Measurements from ENCODE around the gene SUB1. TPM values are rescaled to one million over a fixed set of nuclear protein-coding genes. Genes with fewer than 3 reads are reported as not detected.

SUB1 gene
- total and polyA plus RNA-seq, 2 donors (not counting 3 experiments of a cell fraction or from before 2014, with no cell fraction given), result 60.1 to 252 TPM

DNA sequence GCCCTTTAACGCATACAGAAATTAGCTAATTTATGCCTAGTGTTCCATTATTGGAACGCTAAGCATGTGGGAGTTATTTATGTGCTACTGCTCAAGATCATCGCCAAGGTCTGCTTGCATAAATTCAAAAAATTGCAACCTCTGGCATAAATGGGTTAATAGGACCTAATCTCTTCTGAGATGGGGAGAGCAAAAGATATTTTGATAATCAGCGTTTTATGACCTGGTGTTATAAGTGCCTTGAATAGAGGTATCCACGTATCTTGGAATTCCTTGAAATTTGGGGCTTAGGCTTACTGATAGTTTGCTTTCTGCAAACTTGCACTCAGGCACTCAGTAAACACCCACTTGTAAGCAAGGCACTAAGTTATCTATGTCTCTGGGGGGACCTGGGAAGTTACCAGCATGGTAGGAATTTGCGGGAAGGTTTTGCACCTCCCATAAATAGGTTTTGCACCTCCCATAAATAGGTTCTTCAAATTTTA is 1.8 kb downstream of the SUB1 start:
- H3K9ac ChIP-seq (replicated peaks; ENCODE audit: extremely low read depth, insufficient read depth, low read length), result peak overlapping the region; percentile 95
- no peaks in the 10 kb centered on the region for H3K9me3 ChIP-seq (replicated peaks; ENCODE audit: control insufficient read depth, insufficient read depth, low read length)
- H3K27ac ChIP-seq (ENCODE audit: insufficient read depth, low read depth, low read length), result no peak overlapping the region
- BruUV-seq (replicated peaks), result no TSS peak
- TF ChIP-seq FOS (IDR thresholded peaks at IDR 0.05; ENCODE audit: borderline replicate concordance, insufficient read depth, low read length) (no peak), MYC (IDR thresholded peaks at IDR 0.05; ENCODE audit: low read depth, low read length) (no peak), POLR2AphosphoS5 (IDR thresholded peaks at IDR 0.05; ENCODE audit: insufficient read depth, low read depth, low read length) (no peak), POLR2A (IDR thresholded peaks at IDR 0.05; ENCODE audit: low read depth, low read length) (no peak), GATA2 (IDR thresholded peaks at IDR 0.05; ENCODE audit: insufficient read depth, insufficient read length, low read depth, low read length) (no peak), EZH2 (IDR thresholded peaks at IDR 0.05; ENCODE audit: borderline replicate concordance, low read depth, low read length, severe bottlenecking) (no peak), JUN (IDR thresholded peaks at IDR 0.05; ENCODE audit: borderline replicate concordance, insufficient read depth, insufficient read length, low read depth) (no peak)
- TF ChIP-seq, protein P1, sequence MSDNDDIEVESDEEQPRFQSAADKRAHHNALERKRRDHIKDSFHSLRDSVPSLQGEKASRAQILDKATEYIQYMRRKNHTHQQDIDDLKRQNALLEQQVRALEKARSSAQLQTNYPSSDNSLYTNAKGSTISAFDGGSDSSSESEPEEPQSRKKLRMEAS (IDR thresholded peaks at IDR 0.05; ENCODE audit: insufficient read depth, insufficient read length), result no peak
- TF ChIP-seq, protein P2, sequence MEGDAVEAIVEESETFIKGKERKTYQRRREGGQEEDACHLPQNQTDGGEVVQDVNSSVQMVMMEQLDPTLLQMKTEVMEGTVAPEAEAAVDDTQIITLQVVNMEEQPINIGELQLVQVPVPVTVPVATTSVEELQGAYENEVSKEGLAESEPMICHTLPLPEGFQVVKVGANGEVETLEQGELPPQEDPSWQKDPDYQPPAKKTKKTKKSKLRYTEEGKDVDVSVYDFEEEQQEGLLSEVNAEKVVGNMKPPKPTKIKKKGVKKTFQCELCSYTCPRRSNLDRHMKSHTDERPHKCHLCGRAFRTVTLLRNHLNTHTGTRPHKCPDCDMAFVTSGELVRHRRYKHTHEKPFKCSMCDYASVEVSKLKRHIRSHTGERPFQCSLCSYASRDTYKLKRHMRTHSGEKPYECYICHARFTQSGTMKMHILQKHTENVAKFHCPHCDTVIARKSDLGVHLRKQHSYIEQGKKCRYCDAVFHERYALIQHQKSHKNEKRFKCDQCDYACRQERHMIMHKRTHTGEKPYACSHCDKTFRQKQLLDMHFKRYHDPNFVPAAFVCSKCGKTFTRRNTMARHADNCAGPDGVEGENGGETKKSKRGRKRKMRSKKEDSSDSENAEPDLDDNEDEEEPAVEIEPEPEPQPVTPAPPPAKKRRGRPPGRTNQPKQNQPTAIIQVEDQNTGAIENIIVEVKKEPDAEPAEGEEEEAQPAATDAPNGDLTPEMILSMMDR (IDR thresholded peaks at IDR 0.05; ENCODE audit: extremely low read depth in 1 of 2, insufficient read depth in 1 of 2, low read depth in 1 of 2, low read length in 2 of 2), result no peak
- peak overlapping the region; percentile 99 for H3K4me2 ChIP-seq (ENCODE audit: insufficient read depth, low read length)
- ChIA-PET POLR2A (no interaction called here), CTCF (interaction anchor here (1.1 kb wide), 1 partner anchor 98 kb away, joined by 5 read pairs; no protein-coding TSS in a partner anchor)
- no peak for FAIRE-seq
- no peak for DNase-seq (ENCODE audit: low read depth, low spot score)
- peak overlapping the region; percentile 89 to 99 (median 94) for H3K4me3 ChIP-seq (replicated peaks in 1 of 3; ENCODE audit: insufficient read depth in 1 of 3, low read depth in 1 of 3, low read length in 3 of 3)
- peaks cover 42% of the 10 kb centered on the region for H3K79me2 ChIP-seq (ENCODE audit: control insufficient read depth, insufficient read depth, low read length)
- dilution Hi-C loops (cut with MboI; ENCODE audit: extremely low pct_ligation_motif_present, low sequenced_read_pairs), result no loop called here
- no peaks in the 10 kb centered on the region for H3K9me1 ChIP-seq (replicated peaks; ENCODE audit: control insufficient read depth, extremely low read depth, insufficient read depth, low read length)
- H2AFZ ChIP-seq (ENCODE audit: low read depth, low read length), result no peak overlapping the region
- intact Hi-C loops (cut with micrococcal nuclease), result loop anchor here (5.0 to 10.0 kb wide), 2 partner anchors 172 to 490 kb away; no protein-coding TSS in a partner anchor
- peaks cover 5 to 13% of the 10 kb centered on the region in 2 experiments for H3K36me3 ChIP-seq (ENCODE audit: control insufficient read depth in 2 of 2, extremely low read depth in 1 of 2, insufficient read depth in 2 of 2, low read length in 2 of 2)
- peaks cover 6% of the 10 kb centered on the region for H4K20me1 ChIP-seq (replicated peaks; ENCODE audit: control insufficient read depth, extremely low read depth, insufficient read depth, low read length)
- H3K4me1 ChIP-seq (ENCODE audit: control insufficient read depth, extremely low read depth, insufficient read depth, low read length), result peaks cover 24% of the 10 kb centered on the region
- no peaks in the 10 kb centered on the region for H3K27me3 ChIP-seq (ENCODE audit: control insufficient read depth in 2 of 2, insufficient read depth in 2 of 2, low read length in 2 of 2)
